Activated T-cell treated with anti-CD3 and anti-CD28 coated beads, Interleukin-2, amount 50 U/mL, for 1 hour (primary cell): ENCODE data around the gene RDH12.

ENCODE experiments used
- DNase-seq: peaks from one replicate; pipeline ENCODE4 v3.0.0-alpha.2; 2020

The RDH12 gene

GRCh38 chr14:67757175-67757574 lies 55.5 kb downstream of the RDH12 start:
- no peak for DNase-seq

DNA sequence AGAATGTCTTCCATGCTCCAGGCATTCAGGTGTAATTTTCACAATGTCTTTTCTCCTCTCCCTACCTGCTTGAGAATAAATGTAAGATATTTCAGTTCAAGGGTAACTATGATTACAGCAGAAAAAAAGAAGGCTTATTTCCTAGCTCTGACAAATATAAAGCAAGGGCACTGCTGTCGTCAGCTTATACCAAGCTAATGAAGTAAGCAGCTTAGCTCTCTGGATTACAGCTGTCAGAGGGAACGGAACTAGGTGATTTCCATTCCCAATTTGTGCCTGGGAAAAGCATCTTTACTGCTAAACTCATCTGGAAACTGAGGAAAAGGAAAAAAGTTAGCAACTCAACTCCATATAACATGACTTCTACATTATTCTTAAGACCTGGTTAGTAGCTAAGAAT lies 58.2 kb downstream of the RDH12 start:
- DNase-seq = no peak

DNA sequence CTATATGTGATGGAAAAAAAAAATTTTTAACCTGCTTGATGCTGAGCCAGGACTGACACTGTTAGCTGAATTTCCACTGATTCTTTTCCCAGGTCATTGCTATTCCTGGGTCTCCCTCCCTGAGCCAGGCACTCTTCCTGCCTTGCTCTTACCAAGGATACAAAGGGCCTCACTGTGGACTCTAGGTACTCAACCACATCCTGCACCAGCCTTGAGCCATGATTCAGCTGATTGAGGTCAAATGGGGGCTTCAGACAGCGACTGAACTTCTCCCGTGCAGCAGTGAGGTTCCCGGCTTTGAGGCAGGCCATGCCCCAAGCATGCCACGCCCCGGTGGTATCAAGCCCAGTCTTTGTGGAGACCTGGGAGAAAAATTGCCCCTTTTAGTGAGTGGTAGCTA lies 60.4 kb downstream of the RDH12 start:
- DNase-seq = no peak

GRCh38 chr14:67763158-67763822 lies 61.6 kb downstream of the RDH12 start:
- DNase-seq = no peak

DNA sequence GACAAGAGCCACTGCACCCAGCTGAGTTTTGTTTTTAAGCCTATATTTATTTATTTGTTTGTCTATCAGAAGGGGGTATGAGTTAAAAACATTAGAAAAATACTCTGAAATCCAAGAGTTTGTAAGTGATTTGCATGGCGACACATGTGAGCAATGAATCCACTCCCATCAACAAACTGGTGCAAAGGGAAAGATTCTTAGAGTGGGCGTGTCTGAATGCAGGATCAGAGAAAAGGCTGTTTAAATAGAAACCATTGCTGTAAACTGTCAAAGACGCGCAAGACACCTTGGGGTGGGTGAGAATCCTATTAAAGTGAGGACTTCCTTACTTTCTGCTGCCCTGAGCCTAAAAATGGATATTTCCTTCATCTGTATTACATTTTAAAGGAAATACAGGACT lies 62.8 kb downstream of the RDH12 start:
- no peak for DNase-seq

DNA sequence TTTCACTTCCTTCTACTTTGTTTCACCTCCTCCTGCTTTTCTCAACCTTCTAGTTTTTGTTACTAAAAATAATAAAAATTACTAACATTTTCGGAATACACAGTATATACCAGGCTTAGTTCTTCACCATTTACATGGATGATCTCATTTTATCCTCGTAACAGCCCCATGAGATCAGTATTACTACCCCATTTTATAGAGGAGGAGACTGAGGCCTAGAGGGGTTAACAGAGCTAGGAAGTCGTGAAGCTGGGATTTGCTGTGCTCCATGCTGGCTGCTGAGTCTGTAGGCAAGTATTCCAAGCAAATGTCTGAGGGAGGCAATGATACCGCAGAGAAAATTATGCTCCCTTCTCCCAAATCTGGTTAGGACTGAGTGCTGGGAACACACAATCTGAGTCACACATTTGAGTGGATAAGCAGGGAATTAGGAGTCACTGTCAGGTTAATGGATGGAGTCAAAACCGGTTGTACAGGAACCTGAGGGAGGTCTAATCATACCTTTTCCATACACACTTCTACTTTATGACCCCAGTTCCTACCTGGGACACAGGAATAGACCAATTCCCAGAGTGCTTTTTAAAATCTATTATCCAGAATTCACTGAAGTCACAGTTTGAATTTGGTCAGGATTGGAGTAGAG lies 63.6 kb downstream of the RDH12 start:
- DNase-seq = no peak

DNA sequence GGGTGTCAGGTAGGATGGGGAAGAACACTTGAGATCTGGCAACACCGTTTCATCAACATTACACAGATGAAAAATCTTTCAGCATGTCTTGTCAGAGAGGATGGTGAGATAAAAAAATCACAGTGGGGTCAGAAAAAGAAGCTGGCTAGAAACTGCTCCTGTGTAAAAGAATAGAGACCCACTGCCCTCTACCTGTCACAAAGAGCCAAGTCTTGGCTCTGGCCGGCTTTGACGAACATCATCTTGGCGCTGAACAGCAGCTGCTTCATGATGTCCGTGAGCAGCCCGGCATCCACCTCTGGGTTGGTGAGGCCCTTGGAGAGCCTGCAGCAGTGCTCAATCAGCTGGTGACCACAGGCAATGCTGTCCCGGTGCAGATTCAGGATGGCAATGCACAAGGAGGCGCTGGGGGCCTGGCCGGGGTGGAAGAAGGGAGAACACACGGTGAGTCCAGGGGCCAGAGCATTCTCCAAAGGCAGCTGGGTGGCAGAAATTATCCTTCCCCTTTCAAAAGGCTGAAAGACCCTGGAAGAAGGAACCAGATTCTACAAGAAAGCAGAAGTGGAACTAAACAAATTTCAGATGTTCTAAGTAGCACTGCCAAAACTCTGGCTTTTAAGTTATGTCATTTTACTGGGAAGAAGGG lies 64.5 kb downstream of the RDH12 start:
- DNase-seq = no peak

- no peak for DNase-seq
These were observed 66.5 kb downstream of the RDH12 start for GRCh38 chr14:67768219-67768618.

GRCh38 chr14:67773844-67774377 lies 72.2 kb downstream of the RDH12 start:
- no peak for DNase-seq

DNA sequence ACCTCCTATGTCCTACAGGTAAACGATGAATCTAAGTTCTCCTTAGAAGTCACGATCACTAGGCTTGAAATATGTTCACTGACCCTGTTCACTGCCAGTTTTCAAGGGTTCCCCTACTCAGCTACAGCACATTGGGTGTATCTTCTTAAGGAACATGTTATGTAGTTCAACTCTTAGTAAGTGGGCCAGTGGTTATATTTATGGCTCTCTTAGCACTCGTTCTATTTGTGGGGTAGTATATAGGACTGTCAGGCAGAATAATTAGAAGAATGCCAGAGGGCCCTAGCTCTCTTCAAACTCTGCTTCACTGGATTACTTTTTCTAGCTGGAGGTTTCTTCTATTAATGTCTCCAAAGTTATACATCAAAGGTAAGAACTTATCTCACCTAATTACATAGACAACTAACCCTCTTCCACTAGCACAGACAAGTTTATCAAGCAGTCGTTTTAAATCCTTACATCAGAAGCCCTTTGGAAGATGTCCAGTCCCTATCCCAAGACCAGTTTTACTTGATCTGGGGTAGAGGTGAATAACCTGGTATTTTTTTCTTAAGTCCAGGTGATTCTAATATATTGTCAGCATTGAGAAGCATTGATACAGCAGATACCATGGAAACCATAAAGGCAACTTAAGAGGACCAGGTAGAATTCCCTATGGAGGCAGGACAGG lies 75.1 kb downstream of the RDH12 start:
- no peak for DNase-seq

- no peak for DNase-seq
These were observed 77.1 kb downstream of the RDH12 start for GRCh38 chr14:67778792-67779191.

DNA sequence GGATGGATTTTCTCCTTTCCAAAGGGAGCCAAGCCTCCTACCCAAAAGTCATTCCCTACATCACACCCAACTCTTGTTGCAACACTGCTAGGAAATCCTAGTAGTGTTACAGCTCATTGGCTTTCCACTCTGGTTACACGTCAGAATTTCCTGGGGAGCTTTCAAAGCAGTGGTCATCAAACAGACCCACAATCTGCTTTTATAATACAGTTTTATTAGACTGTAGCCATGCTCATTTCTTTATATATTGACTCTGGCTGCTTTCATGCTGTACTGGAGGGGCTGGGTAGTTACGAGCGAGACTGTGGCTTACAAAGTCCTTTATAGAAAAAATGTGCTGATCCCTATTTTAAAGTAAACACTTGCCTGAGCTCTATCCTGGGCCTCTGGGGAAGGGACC lies 80.4 kb downstream of the RDH12 start:
- DNase-seq = no peak
